ENCODE results near the gene HOXC12. TPM values are rescaled to one million over a fixed set of nuclear protein-coding genes. Genes with fewer than 3 reads are reported as not detected.

HOXC12 gene
- total RNA-seq, 1 donor from 2014 or later: not detected

DNA sequence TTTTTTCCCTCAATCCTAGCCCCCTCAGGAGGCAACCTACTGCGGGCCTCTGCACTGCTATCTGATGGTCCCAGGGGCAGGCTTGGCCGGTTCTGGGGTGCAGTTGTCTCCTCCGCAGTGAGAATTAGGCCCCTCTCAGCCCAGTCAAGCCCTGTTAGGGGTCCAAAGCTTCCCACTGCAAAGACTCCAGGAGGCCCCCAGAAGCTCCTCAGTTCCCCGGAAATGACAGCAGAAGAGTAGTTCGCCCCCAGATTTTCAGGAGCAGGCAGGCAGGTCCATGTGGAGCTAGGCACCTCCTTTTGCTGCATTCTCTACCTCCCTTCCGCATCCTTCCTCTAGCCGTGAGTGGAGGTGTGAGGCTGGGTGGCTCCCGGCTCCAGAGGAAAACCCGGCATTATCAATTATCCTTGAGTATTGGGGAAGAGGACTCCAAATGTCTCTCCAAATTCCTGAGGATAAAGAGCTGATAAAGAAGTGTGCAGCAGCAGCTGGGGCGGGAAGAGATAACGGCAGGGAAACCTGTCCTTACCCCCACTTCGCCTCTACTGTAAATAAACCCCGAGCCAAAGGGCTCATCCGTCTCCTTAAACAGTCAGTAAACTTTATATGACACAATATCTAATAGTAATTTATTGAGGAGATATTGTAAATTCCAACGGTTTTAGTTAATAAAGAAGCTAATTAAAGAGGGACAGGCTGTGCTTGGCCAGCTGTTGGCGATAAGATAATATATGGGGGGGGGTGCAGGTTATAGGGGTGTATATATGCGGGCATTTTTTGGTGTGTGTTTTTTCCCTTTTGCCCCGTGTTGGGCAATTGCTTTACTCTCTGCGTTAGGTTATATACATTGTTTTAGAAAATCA is 641 bp upstream of the HOXC12 start:
- Mint-ChIP-seq H3K4me1 (ENCODE audit: unreplicated experiment) (no peaks in the 10 kb centered on the region), H3K36me3 (no peaks in the 10 kb centered on the region), H3K4me3 (no peak overlapping the region), H3K27me3 (peaks cover 98% of the 10 kb centered on the region), H3K9me3 (no peaks in the 10 kb centered on the region), H3K27ac (no peak overlapping the region)
- TF ChIP-seq, protein P1, sequence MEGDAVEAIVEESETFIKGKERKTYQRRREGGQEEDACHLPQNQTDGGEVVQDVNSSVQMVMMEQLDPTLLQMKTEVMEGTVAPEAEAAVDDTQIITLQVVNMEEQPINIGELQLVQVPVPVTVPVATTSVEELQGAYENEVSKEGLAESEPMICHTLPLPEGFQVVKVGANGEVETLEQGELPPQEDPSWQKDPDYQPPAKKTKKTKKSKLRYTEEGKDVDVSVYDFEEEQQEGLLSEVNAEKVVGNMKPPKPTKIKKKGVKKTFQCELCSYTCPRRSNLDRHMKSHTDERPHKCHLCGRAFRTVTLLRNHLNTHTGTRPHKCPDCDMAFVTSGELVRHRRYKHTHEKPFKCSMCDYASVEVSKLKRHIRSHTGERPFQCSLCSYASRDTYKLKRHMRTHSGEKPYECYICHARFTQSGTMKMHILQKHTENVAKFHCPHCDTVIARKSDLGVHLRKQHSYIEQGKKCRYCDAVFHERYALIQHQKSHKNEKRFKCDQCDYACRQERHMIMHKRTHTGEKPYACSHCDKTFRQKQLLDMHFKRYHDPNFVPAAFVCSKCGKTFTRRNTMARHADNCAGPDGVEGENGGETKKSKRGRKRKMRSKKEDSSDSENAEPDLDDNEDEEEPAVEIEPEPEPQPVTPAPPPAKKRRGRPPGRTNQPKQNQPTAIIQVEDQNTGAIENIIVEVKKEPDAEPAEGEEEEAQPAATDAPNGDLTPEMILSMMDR (conservative IDR thresholded peaks at IDR 0.05): no peak
- DNase-seq (ENCODE audit: extremely low spot score, unreplicated experiment): no peak

DNA sequence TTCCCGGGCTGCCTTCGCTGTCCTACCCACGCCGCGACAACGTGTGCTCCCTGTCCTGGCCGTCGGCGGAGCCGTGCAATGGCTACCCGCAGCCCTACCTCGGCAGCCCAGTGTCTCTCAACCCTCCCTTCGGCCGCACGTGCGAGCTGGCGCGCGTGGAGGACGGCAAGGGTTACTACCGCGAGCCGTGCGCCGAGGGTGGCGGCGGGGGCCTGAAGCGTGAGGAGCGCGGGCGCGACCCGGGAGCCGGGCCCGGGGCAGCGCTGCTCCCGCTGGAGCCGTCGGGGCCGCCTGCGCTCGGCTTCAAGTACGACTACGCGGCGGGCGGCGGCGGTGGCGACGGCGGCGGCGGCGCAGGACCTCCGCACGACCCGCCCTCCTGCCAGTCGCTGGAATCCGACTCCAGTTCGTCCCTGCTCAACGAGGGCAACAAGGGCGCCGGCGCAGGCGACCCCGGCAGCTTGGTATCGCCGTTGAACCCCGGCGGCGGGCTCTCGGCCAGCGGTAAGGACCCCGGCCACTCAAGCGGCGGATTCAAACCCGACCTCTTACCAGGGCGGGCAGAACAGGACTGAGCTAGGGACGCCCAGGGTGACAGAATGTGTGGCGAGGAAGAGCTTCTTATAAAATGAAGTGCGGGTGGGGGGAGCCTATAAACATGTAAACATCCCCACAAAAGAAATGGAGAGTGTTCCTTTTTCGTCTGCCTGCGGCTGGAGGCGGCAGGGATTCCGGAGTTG is 503 bp downstream of the HOXC12 start:
- TF ChIP-seq, protein P1 (conservative IDR thresholded peaks at IDR 0.05): no peak
- Mint-ChIP-seq H3K9me3 (no peaks in the 10 kb centered on the region), H3K4me3 (no peak overlapping the region), H3K27ac (no peak overlapping the region), H3K36me3 (no peaks in the 10 kb centered on the region), H3K4me1 (ENCODE audit: unreplicated experiment) (no peaks in the 10 kb centered on the region), H3K27me3 (peaks cover 98% of the 10 kb centered on the region)
- DNase-seq (ENCODE audit: extremely low spot score, unreplicated experiment): no peak

DNA sequence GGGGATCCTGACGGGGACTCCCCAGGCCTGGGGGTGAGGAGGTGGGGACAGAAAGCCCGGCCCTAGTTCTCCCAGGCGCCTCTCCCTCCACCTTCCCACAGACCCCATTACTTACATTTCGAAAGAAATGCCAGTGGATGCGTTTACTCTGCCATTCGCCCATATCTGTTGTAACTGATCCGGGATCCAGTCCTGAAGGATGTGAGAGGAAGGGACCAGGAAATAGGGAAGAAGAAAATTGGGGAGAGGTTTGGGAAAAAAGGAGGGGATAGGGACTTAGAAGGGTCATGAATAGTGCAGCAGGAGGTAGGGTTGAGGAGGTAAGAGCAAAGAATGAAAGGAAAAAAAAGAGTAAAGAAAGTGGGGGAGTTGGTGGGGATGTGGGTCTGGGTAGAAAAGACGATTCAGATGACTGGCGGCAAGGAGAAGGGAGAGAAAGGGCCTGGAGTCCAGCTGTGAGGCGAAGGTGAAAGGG is 1.1 kb downstream of the HOXC12 start:
- H3K27ac Mint-ChIP-seq: no peak overlapping the region
- H3K4me1 Mint-ChIP-seq (ENCODE audit: unreplicated experiment): no peaks in the 10 kb centered on the region

DNA sequence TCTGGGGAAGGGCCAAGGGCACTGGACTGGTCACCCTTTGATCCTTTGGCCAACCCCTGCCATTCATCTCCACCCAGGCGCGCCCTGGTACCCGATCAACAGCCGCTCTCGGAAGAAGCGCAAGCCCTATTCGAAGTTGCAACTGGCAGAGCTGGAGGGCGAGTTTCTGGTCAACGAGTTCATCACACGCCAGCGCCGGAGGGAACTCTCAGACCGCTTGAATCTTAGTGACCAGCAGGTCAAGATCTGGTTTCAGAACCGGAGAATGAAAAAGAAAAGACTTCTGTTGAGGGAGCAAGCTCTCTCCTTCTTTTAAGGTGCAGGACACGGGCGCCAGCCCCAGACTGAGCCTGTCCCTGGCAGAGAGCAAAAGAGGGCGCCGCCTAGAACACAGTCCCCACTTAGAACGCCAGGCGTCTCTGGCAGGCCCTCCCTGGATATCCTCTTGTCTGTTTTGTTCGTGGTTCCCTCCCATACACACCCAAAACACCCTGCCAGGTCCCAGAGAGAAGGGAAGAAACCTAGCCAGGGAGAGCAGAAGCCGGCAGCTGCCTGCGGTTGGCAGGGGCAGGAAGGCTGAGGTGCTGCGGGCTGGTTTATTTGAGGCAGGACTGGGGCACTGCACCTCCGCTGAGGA is 1.7 kb downstream of the HOXC12 start:
- no peak for DNase-seq (ENCODE audit: extremely low spot score, unreplicated experiment)
- Mint-ChIP-seq H3K4me3 (no peak overlapping the region), H3K27ac (no peak overlapping the region), H3K27me3 (peaks cover 97% of the 10 kb centered on the region), H3K9me3 (no peaks in the 10 kb centered on the region), H3K36me3 (no peaks in the 10 kb centered on the region), H3K4me1 (ENCODE audit: unreplicated experiment) (no peaks in the 10 kb centered on the region)
- TF ChIP-seq, protein P1 (conservative IDR thresholded peaks at IDR 0.05): no peak

More for the DNA sequence above, 1.1 kb downstream of the HOXC12 start:
- H3K9me3 Mint-ChIP-seq: no peaks in the 10 kb centered on the region
- TF ChIP-seq, protein P1 (conservative IDR thresholded peaks at IDR 0.05): no peak
- H3K4me3 Mint-ChIP-seq: no peak overlapping the region
- H3K36me3 Mint-ChIP-seq: no peaks in the 10 kb centered on the region
- peaks cover 98% of the 10 kb centered on the region for H3K27me3 Mint-ChIP-seq
- no peak for DNase-seq (ENCODE audit: extremely low spot score, unreplicated experiment)

DNA sequence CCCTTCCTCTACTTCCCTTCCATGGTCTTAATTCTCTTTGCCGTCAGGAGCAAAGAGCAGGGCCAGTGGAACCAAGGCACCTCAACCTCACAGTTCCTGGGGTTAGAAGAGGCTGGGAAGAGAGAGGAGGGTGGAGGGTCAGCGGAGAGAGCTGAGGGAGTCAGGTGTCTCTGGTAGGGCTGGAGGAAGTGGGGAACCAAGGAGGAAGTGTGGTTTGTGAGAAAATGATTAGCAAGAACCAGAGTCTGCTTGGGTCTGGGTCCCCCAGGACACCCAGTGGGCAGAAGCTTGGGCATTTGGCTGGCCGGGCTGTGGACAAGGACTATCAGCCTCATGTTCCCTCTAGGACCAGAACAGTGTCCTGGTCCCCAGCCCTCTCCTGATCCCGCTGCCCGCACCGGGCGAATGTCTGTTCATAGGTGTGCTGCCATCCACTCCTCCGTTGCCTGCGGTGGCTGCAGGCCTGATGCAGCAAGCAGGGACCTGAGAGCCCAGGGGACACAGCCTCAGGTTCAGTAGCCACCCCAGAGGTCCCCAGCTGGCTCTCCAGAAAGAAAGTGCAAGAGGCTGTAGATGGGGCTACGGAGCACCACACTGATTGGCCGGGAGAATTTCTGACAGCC is 2.3 kb downstream of the HOXC12 start:
- DNase-seq (ENCODE audit: extremely low spot score, unreplicated experiment): no peak
- no peak overlapping the region for H3K4me3 Mint-ChIP-seq
- TF ChIP-seq, protein P1 (conservative IDR thresholded peaks at IDR 0.05): no peak
- peaks cover 97% of the 10 kb centered on the region for H3K27me3 Mint-ChIP-seq
- H3K4me1 Mint-ChIP-seq (ENCODE audit: unreplicated experiment): no peaks in the 10 kb centered on the region
- no peaks in the 10 kb centered on the region for H3K9me3 Mint-ChIP-seq
- no peaks in the 10 kb centered on the region for H3K36me3 Mint-ChIP-seq
- no peak overlapping the region for H3K27ac Mint-ChIP-seq

All from type B pancreatic cell (in vitro differentiated cells).